HG02642 (cell line): ENCODE measurements around the gene EML1.

ENCODE experiments used
- ATAC-seq: cut with Tn5 transposase; IDR thresholded peaks from one replicate; pipeline ENCODE4 v1.9.1; 2021; ENCODE audit warnings: mild to moderate bottlenecking; ENCODE audit not compliant: unreplicated experiment, poor library complexity

Gene EML1

GRCh38 chr14:99820702-99821331 lies 27.6 kb downstream of the EML1 start:
- ATAC-seq = no peak

- no peak for ATAC-seq
Measured at GRCh38 chr14:99821519-99822508, 28.6 kb downstream of the EML1 start.

GRCh38 chr14:99822800-99823455 lies 29.7 kb downstream of the EML1 start:
- ATAC-seq = no peak

- ATAC-seq = no peak
Measured at GRCh38 chr14:99824776-99825175, 31.6 kb downstream of the EML1 start.

GRCh38 chr14:99829450-99829849 lies 36.2 kb downstream of the EML1 start:
- ATAC-seq = no peak

GRCh38 chr14:99831303-99831702 lies 38.1 kb downstream of the EML1 start:
- no peak for ATAC-seq

GRCh38 chr14:99831903-99832685 lies 38.9 kb downstream of the EML1 start:
- ATAC-seq = no peak

- ATAC-seq = no peak
Measured at GRCh38 chr14:99837822-99838221, 44.6 kb downstream of the EML1 start.

- no peak for ATAC-seq
Measured at GRCh38 chr14:99838639-99839134, 45.5 kb downstream of the EML1 start.

- no peak for ATAC-seq
Measured at GRCh38 chr14:99839696-99840095, 46.5 kb downstream of the EML1 start.

- ATAC-seq = no peak
Measured at GRCh38 chr14:99840265-99840664, 47.1 kb downstream of the EML1 start.

- no peak for ATAC-seq
Measured at GRCh38 chr14:99840774-99841305, 47.6 kb downstream of the EML1 start.

- no peak for ATAC-seq
Measured at GRCh38 chr14:99841436-99842071, 48.3 kb downstream of the EML1 start.

- no peak for ATAC-seq
Measured at GRCh38 chr14:99842141-99842540, 48.9 kb downstream of the EML1 start.

GRCh38 chr14:99846808-99847207 lies 53.6 kb downstream of the EML1 start:
- ATAC-seq = no peak

GRCh38 chr14:99850709-99851108 lies 57.5 kb downstream of the EML1 start:
- ATAC-seq = no peak

- ATAC-seq = no peak
Measured at GRCh38 chr14:99852578-99852977, 59.4 kb downstream of the EML1 start.

GRCh38 chr14:99853206-99853605 lies 60.0 kb downstream of the EML1 start:
- ATAC-seq = no peak

- ATAC-seq = no peak
Measured at GRCh38 chr14:99854831-99855230, 61.6 kb downstream of the EML1 start.
